Endothelial cell of umbilical vein (primary cell): ENCODE results near the gene FMN2. TPM values are rescaled to one million over a fixed set of nuclear protein-coding genes. Genes with fewer than 3 reads are reported as not detected.

Experiments
- BruUV-seq: library from RNA; stranded (reverse); fragments of 400-500 nt; replicated peaks from 2 replicates; lab custom pipeline; 2021; lab: Mats Ljungman, UMichigan
- CTCF ChIA-PET: fragments of 300-600, 350-600 bp; sonication (Branson Sonifier 250); formaldehyde crosslinking; loops from one replicate; lab custom pipeline; 2021; ENCODE audit warnings: antibody characterized with exemption, inconsistent platforms; lab: Charles Lee
- POLR2A ChIA-PET: fragments of 300-600, 350-600 bp; sonication (Branson Sonifier 250); formaldehyde crosslinking; loops from one replicate; lab custom pipeline; 2021; ENCODE audit warnings: antibody characterized with exemption, inconsistent platforms; lab: Charles Lee
- DNase-seq: peaks from one replicate; pipeline ENCODE4 v3.0.0-alpha.2; 2011; ENCODE audit warnings: low read depth, low spot score
- FAIRE-seq: peaks from 2 replicates; lab custom pipeline; 2011; peaks lifted over from hg19 to GRCh38; lab: Jason Lieb, UNC
- H2AFZ ChIP-seq: 2 replicates; pipeline ENCODE4 v1.6.0; 2012; ENCODE audit warnings: low read depth, low read length, control low read depth, inconsistent platforms
- H3K27ac ChIP-seq: 2 replicates; pipeline ENCODE4 v1.5.1; 2011; ENCODE audit warnings: low read depth, mild to moderate bottlenecking, control low read depth, low read length, moderate library complexity; ENCODE audit not compliant: insufficient read depth
- H3K27me3 ChIP-seq, 2 experiments: 2 replicates each; pipeline versions ENCODE4 v1.6.0 to v1.6.1; 2011; ENCODE audit warnings: low read length in 2 of 2, mixed read lengths in 1 of 2; ENCODE audit not compliant: control insufficient read depth in 2 of 2, insufficient read depth in 2 of 2
- H3K36me3 ChIP-seq, 2 experiments: 2 replicates in 1 of 2; 3 replicates in 1 of 2; pipeline ENCODE4 v1.5.1; 2011; ENCODE audit warnings: low read length in 2 of 2, mild to moderate bottlenecking in 1 of 2, moderate library complexity in 1 of 2; ENCODE audit not compliant: control insufficient read depth in 2 of 2, insufficient read depth in 2 of 2; ENCODE audit errors: extremely low read depth in 1 of 2
- H3K4me1 ChIP-seq: 3 replicates; pipeline ENCODE4 v1.5.1; 2011; ENCODE audit warnings: mild to moderate bottlenecking, low read length; ENCODE audit not compliant: control insufficient read depth, insufficient read depth; ENCODE audit errors: extremely low read depth
- H3K4me2 ChIP-seq: 2 replicates; pipeline ENCODE4 v1.6.1; 2011; ENCODE audit warnings: low read length, control low read depth, mixed read lengths; ENCODE audit not compliant: insufficient read depth
- H3K4me3 ChIP-seq, 3 experiments: fragments of 200-600 bp in 1 of 3; sonication (generic), shearing (Covaris generic) in 1 of 3; replicated peaks in 1 of 3; 2 replicates each; pipeline ENCODE4 v1.5.1; 2011 to 2016; ENCODE audit warnings: control low read depth in 3 of 3, low read length in 3 of 3, mild to moderate bottlenecking in 2 of 3, inconsistent platforms in 1 of 3, low read depth in 1 of 3, moderate library complexity in 1 of 3; ENCODE audit not compliant: insufficient read depth in 1 of 3
- H3K79me2 ChIP-seq: 2 replicates; pipeline ENCODE4 v1.6.0; 2012; ENCODE audit warnings: low read length, inconsistent platforms; ENCODE audit not compliant: control insufficient read depth, insufficient read depth
- H3K9ac ChIP-seq: replicated peaks from 2 replicates; pipeline ENCODE3; 2011; ENCODE audit warnings: low read length, control low read depth; ENCODE audit not compliant: insufficient read depth; ENCODE audit errors: extremely low read depth
- H3K9me1 ChIP-seq: replicated peaks from 3 replicates; pipeline ENCODE4 v1.6.0; 2011; ENCODE audit warnings: mild to moderate bottlenecking, low read length; ENCODE audit not compliant: control insufficient read depth, insufficient read depth; ENCODE audit errors: extremely low read depth
- H3K9me3 ChIP-seq: replicated peaks from 2 replicates; pipeline ENCODE4 v1.5.1; 2012; ENCODE audit warnings: low read length, inconsistent platforms; ENCODE audit not compliant: control insufficient read depth, insufficient read depth
- H4K20me1 ChIP-seq: replicated peaks from 2 replicates; pipeline ENCODE3; 2011; ENCODE audit warnings: mild to moderate bottlenecking, low read length; ENCODE audit not compliant: control insufficient read depth, insufficient read depth; ENCODE audit errors: extremely low read depth
- CTCF ChIP-seq, 2 donors: IDR thresholded peaks; 1 replicate in 1 of 2; 2 replicates in 1 of 2; pipeline ENCODE4 v1.5.1; 2011; ENCODE audit warnings: low read length in 2 of 2, mild to moderate bottlenecking in 2 of 2, moderate library complexity in 2 of 2, control low read depth in 1 of 2, inconsistent platforms in 1 of 2, low read depth in 1 of 2; ENCODE audit not compliant: insufficient read depth in 1 of 2; ENCODE audit errors: extremely low read depth in 1 of 2
- EZH2 ChIP-seq: IDR thresholded peaks from 2 replicates; pipeline ENCODE4 v1.6.1; 2012; ENCODE audit warnings: borderline replicate concordance, low read depth, mild to moderate bottlenecking, moderate library complexity, low read length, inconsistent platforms; ENCODE audit not compliant: severe bottlenecking
- FOS ChIP-seq: IDR thresholded peaks from 2 replicates; pipeline ENCODE4 v1.6.1; 2011; ENCODE audit warnings: mild to moderate bottlenecking, low read length, moderate library complexity, borderline replicate concordance; ENCODE audit not compliant: insufficient read depth
- GATA2 ChIP-seq: IDR thresholded peaks from 2 replicates; pipeline ENCODE4 v1.7.0; 2011; ENCODE audit warnings: low read depth, mild to moderate bottlenecking, moderate library complexity, mixed read lengths, low read length; ENCODE audit not compliant: insufficient read length, insufficient read depth
- JUN ChIP-seq: IDR thresholded peaks from 2 replicates; pipeline ENCODE4 v1.6.1; 2011; ENCODE audit warnings: borderline replicate concordance, low read depth; ENCODE audit not compliant: insufficient read length, insufficient read depth
- MAX ChIP-seq: IDR thresholded peaks from 2 replicates; pipeline ENCODE4 v1.6.1; 2011; ENCODE audit not compliant: insufficient read depth, insufficient read length
- MYC ChIP-seq: IDR thresholded peaks from one replicate; pipeline ENCODE4 v1.6.1; 2011; ENCODE audit warnings: mild to moderate bottlenecking, low read depth, low read length
- POLR2A ChIP-seq: IDR thresholded peaks from 2 replicates; pipeline ENCODE4 v1.6.1; 2012; ENCODE audit warnings: low read depth, mild to moderate bottlenecking, control low read depth, low read length
- POLR2AphosphoS5 ChIP-seq: IDR thresholded peaks from 2 replicates; pipeline ENCODE4 v1.6.1; 2012; ENCODE audit warnings: low read depth, mild to moderate bottlenecking, control low read depth, low read length, moderate library complexity; ENCODE audit not compliant: insufficient read depth
- dilution Hi-C: fragments of 300-500 bp; cut with MboI; formaldehyde crosslinking; loops from one replicate; pipeline ENCODE4 v1.15.0; 2019; ENCODE audit warnings: low sequenced_read_pairs; ENCODE audit not compliant: extremely low pct_ligation_motif_present
- intact Hi-C: fragments of 100-400 bp; cut with micrococcal nuclease; formaldehyde crosslinking; loops from one replicate; pipeline ENCODE4 v1.10.0; 2022
- polyA plus RNA-seq, 4 experiments: library from polyadenylated mRNA; depleted of rRNA in 3 of 4; stranded (reverse) in 3 of 4; unstranded in 1 of 4; fragments of >200 nt; gene quantifications; 2 replicates each; pipeline versions ENCODE4 v1.2.1 to v1.2.3, GENCODE V29; 2011 to 2012; ENCODE audit warnings: missing spikeins in 1 of 4
- total RNA-seq: library from RNA; stranded (reverse); gene quantifications from 2 replicates; pipeline ENCODE4 v1.2.3, GENCODE V29; 2021

FMN2 gene
- total and polyA plus RNA-seq, 2 donors (not counting 3 experiments of a cell fraction or from before 2014, with no cell fraction given) = not detected

- Histone ChIP-seq H3K9me1 (no peaks in the 10 kb centered on the region), H3K27me3 (no peaks in the 10 kb centered on the region), H4K20me1 (no peaks in the 10 kb centered on the region), H3K4me2 (no peak overlapping the region), H3K4me1 (no peaks in the 10 kb centered on the region), H3K4me3 (no peak overlapping the region), H3K36me3 (no peaks in the 10 kb centered on the region), H3K79me2 (no peaks in the 10 kb centered on the region), H3K9me3 (no peaks in the 10 kb centered on the region), H3K9ac (no peak overlapping the region), H3K27ac (no peak overlapping the region), H2AFZ (no peak overlapping the region)
- FAIRE-seq (no peak), DNase-seq (no peak)
- BruUV-seq = no TSS peak
- ChIA-PET POLR2A (no interaction called here), CTCF (no interaction called here)
- intact Hi-C loops (no loop called here), dilution Hi-C loops (no loop called here)
- TF ChIP-seq POLR2AphosphoS5 (no peak), POLR2A (no peak), JUN (no peak), EZH2 (no peak), FOS (no peak), MYC (no peak), MAX (no peak), CTCF (IDR thresholded peaks at IDR 0.05; ENCODE audit: extremely low read depth in 1 of 2, insufficient read depth in 1 of 2, low read depth in 1 of 2, low read length in 2 of 2) (no peak), GATA2 (no peak)
Observed at GRCh38 chr1:240070188-240070587, 21.5 kb upstream of the FMN2 start.
